ENCODE measurements around the gene SLC22A1. TPM values are rescaled to one million over a fixed set of nuclear protein-coding genes. Genes with fewer than 3 reads are reported as not detected.
"Not testable (repeated sequence)": the region's sequence is repeated elsewhere in the genome, so short reads cannot be mapped to it uniquely, and the experiment has no call there.

The SLC22A1 gene
- polyA plus RNA-seq, 2 donors, result 0.13 to 0.43 TPM

GRCh38 chr6:160134779-160135547, 13.3 kb downstream of the SLC22A1 start:
- peaks cover 0 to 2% of the 10 kb centered on the region in 2 donors for H3K4me1 ChIP-seq (ENCODE audit: control insufficient read depth in 2 of 2, insufficient read depth in 2 of 2, low read length in 1 of 2)
- whole genome bisulfite sequencing, 2 donors, result 87 to 88% methylated on average over 6 of the region's 6 CpGs
- no peaks in the 10 kb centered on the region for H3K9me3 ChIP-seq (ENCODE audit: control insufficient read depth in 2 of 2, insufficient read depth in 1 of 2, low read depth in 1 of 2, low read length in 1 of 2)
- H3K27me3 ChIP-seq (ENCODE audit: control insufficient read depth in 1 of 2, insufficient read depth in 2 of 2, low read length in 2 of 2), result no peaks in the 10 kb centered on the region
- H3K4me3 ChIP-seq (ENCODE audit: low read depth in 1 of 2, low read length in 2 of 2), result no peak overlapping the region
- peaks cover 0 to 2% of the 10 kb centered on the region in 2 donors for H3K36me3 ChIP-seq (ENCODE audit: control insufficient read depth in 2 of 2, insufficient read depth in 2 of 2, low read length in 1 of 2)
- H3K27ac ChIP-seq (ENCODE audit: low read depth in 2 of 2, low read length in 1 of 2), result no peak overlapping the region

- H3K4me3 ChIP-seq (ENCODE audit: low read depth in 1 of 2, low read length in 2 of 2), result no peak overlapping the region
- peaks cover 0 to 2% of the 10 kb centered on the region in 2 donors for H3K36me3 ChIP-seq (ENCODE audit: control insufficient read depth in 2 of 2, insufficient read depth in 2 of 2, low read length in 1 of 2)
- H3K27ac ChIP-seq (ENCODE audit: low read depth in 2 of 2, low read length in 1 of 2), result no peak overlapping the region
- WGBS, 2 donors, result 74 to 76% methylated on average over 21 of the region's 21 CpGs
- H3K9me3 ChIP-seq (ENCODE audit: control insufficient read depth in 2 of 2, insufficient read depth in 1 of 2, low read depth in 1 of 2, low read length in 1 of 2), result no peaks in the 10 kb centered on the region
- no peaks in the 10 kb centered on the region for H3K27me3 ChIP-seq (ENCODE audit: control insufficient read depth in 1 of 2, insufficient read depth in 2 of 2, low read length in 2 of 2)
- peaks cover 0 to 2% of the 10 kb centered on the region in 2 donors for H3K4me1 ChIP-seq (ENCODE audit: control insufficient read depth in 2 of 2, insufficient read depth in 2 of 2, low read length in 1 of 2)
These were observed 14.5 kb downstream of the SLC22A1 start for GRCh38 chr6:160135907-160136655.

- peaks cover 0 to 2% of the 10 kb centered on the region in 2 donors for H3K36me3 ChIP-seq (ENCODE audit: control insufficient read depth in 2 of 2, insufficient read depth in 2 of 2, low read length in 1 of 2)
- H3K27me3 ChIP-seq (ENCODE audit: control insufficient read depth in 1 of 2, insufficient read depth in 2 of 2, low read length in 2 of 2), result no peaks in the 10 kb centered on the region
- peaks cover 0 to 2% of the 10 kb centered on the region in 2 donors for H3K4me1 ChIP-seq (ENCODE audit: control insufficient read depth in 2 of 2, insufficient read depth in 2 of 2, low read length in 1 of 2)
- H3K9me3 ChIP-seq (ENCODE audit: control insufficient read depth in 2 of 2, insufficient read depth in 1 of 2, low read depth in 1 of 2, low read length in 1 of 2), result no peaks in the 10 kb centered on the region
- WGBS, 2 donors, result 64 to 74% methylated on average over 12 of the region's 12 CpGs
- no peak overlapping the region for H3K27ac ChIP-seq (ENCODE audit: low read depth in 2 of 2, low read length in 1 of 2)
- no peak overlapping the region for H3K4me3 ChIP-seq (ENCODE audit: low read depth in 1 of 2, low read length in 2 of 2)
These were observed 15.7 kb downstream of the SLC22A1 start for GRCh38 chr6:160137130-160137988.

GRCh38 chr6:160137989-160138835, 16.6 kb downstream of the SLC22A1 start:
- Histone ChIP-seq H3K4me1 (ENCODE audit: control insufficient read depth in 2 of 2, insufficient read depth in 2 of 2, low read length in 1 of 2) (peaks cover 0 to 2% of the 10 kb centered on the region in 2 donors), H3K27ac (ENCODE audit: low read depth in 2 of 2, low read length in 1 of 2) (no peak overlapping the region), H3K36me3 (ENCODE audit: control insufficient read depth in 2 of 2, insufficient read depth in 2 of 2, low read length in 1 of 2) (peaks cover 0 to 2% of the 10 kb centered on the region in 2 donors), H3K4me3 (ENCODE audit: low read depth in 1 of 2, low read length in 2 of 2) (no peak overlapping the region), H3K27me3 (ENCODE audit: control insufficient read depth in 1 of 2, insufficient read depth in 2 of 2, low read length in 2 of 2) (no peaks in the 10 kb centered on the region), H3K9me3 (ENCODE audit: control insufficient read depth in 2 of 2, insufficient read depth in 1 of 2, low read depth in 1 of 2, low read length in 1 of 2) (no peaks in the 10 kb centered on the region)
- 52 to 59% methylated on average over 8 of the region's 8 CpGs for WGBS, 2 donors

GRCh38 chr6:160138839-160139419, 17.3 kb downstream of the SLC22A1 start:
- Histone ChIP-seq H3K36me3 (ENCODE audit: control insufficient read depth in 2 of 2, insufficient read depth in 2 of 2, low read length in 1 of 2) (peaks cover 0 to 4% of the 10 kb centered on the region in 2 donors), H3K27me3 (ENCODE audit: control insufficient read depth in 1 of 2, insufficient read depth in 2 of 2, low read length in 2 of 2) (no peaks in the 10 kb centered on the region), H3K9me3 (ENCODE audit: control insufficient read depth in 2 of 2, insufficient read depth in 1 of 2, low read depth in 1 of 2, low read length in 1 of 2) (no peaks in the 10 kb centered on the region), H3K4me3 (ENCODE audit: low read depth in 1 of 2, low read length in 2 of 2) (no peak overlapping the region), H3K27ac (ENCODE audit: low read depth in 2 of 2, low read length in 1 of 2) (no peak overlapping the region), H3K4me1 (ENCODE audit: control insufficient read depth in 2 of 2, insufficient read depth in 2 of 2, low read length in 1 of 2) (peaks cover 0 to 2% of the 10 kb centered on the region in 2 donors)
- 81 to 84% methylated on average over 13 of the region's 13 CpGs for WGBS, 2 donors

- H3K36me3 ChIP-seq (ENCODE audit: control insufficient read depth in 2 of 2, insufficient read depth in 2 of 2, low read length in 1 of 2), result peaks cover 0 to 4% of the 10 kb centered on the region in 2 donors
- H3K27me3 ChIP-seq (ENCODE audit: control insufficient read depth in 1 of 2, insufficient read depth in 2 of 2, low read length in 2 of 2), result no peaks in the 10 kb centered on the region
- H3K27ac ChIP-seq (ENCODE audit: low read depth in 2 of 2, low read length in 1 of 2), result no peak overlapping the region
- H3K9me3 ChIP-seq (ENCODE audit: control insufficient read depth in 2 of 2, insufficient read depth in 1 of 2, low read depth in 1 of 2, low read length in 1 of 2), result no peaks in the 10 kb centered on the region
- H3K4me3 ChIP-seq (ENCODE audit: low read depth in 1 of 2, low read length in 2 of 2), result no peak overlapping the region
- WGBS, 2 donors, result 80 to 86% methylated on average over 12 of the region's 12 CpGs
- peaks cover 0 to 2% of the 10 kb centered on the region in 2 donors for H3K4me1 ChIP-seq (ENCODE audit: control insufficient read depth in 2 of 2, insufficient read depth in 2 of 2, low read length in 1 of 2)
These were observed 17.8 kb downstream of the SLC22A1 start for GRCh38 chr6:160139420-160139851.

- H3K9me3 ChIP-seq (ENCODE audit: control insufficient read depth in 2 of 2, insufficient read depth in 1 of 2, low read depth in 1 of 2, low read length in 1 of 2); H3K27ac ChIP-seq (ENCODE audit: low read depth in 2 of 2, low read length in 1 of 2); H3K4me1 ChIP-seq (ENCODE audit: control insufficient read depth in 2 of 2, insufficient read depth in 2 of 2, low read length in 1 of 2); H3K36me3 ChIP-seq (ENCODE audit: control insufficient read depth in 2 of 2, insufficient read depth in 2 of 2, low read length in 1 of 2); H3K27me3 ChIP-seq (ENCODE audit: control insufficient read depth in 1 of 2, insufficient read depth in 2 of 2, low read length in 2 of 2); H3K4me3 ChIP-seq (ENCODE audit: low read depth in 1 of 2, low read length in 2 of 2): not testable (repeated sequence)
- WGBS, 2 donors, result 80 to 95% methylated on average over 3 of the region's 3 CpGs
These were observed 18.9 kb downstream of the SLC22A1 start for GRCh38 chr6:160140493-160140892.

- no peaks in the 10 kb centered on the region for H3K27me3 ChIP-seq (ENCODE audit: control insufficient read depth in 1 of 2, insufficient read depth in 2 of 2, low read length in 2 of 2)
- H3K36me3 ChIP-seq (ENCODE audit: control insufficient read depth in 2 of 2, insufficient read depth in 2 of 2, low read length in 1 of 2), result peaks cover 0 to 4% of the 10 kb centered on the region in 2 donors
- no peak overlapping the region for H3K4me3 ChIP-seq (ENCODE audit: low read depth in 1 of 2, low read length in 2 of 2)
- 43 to 67% methylated on average over 5 of the region's 5 CpGs for WGBS, 2 donors
- H3K9me3 ChIP-seq (ENCODE audit: control insufficient read depth in 2 of 2, insufficient read depth in 1 of 2, low read depth in 1 of 2, low read length in 1 of 2), result no peaks in the 10 kb centered on the region
- H3K4me1 ChIP-seq (ENCODE audit: control insufficient read depth in 2 of 2, insufficient read depth in 2 of 2, low read length in 1 of 2), result peaks cover 0 to 2% of the 10 kb centered on the region in 2 donors
- H3K27ac ChIP-seq (ENCODE audit: low read depth in 2 of 2, low read length in 1 of 2), result no peak overlapping the region
These were observed 19.5 kb downstream of the SLC22A1 start for GRCh38 chr6:160141001-160141726.
